ENCODE results near the gene IMP3.
A peak's percentile ranks its signal among the peaks of the same experiment; 100 is the strongest.
"Not testable (repeated sequence)": the region's sequence is repeated elsewhere in the genome, so short reads cannot be mapped to it uniquely, and the experiment has no call there.

The IMP3 gene

GRCh38 chr15:75686212-75686642, 46.2 kb upstream of the IMP3 start:
- H3K27ac ChIP-seq; H3K36me3 ChIP-seq (ENCODE audit: control insufficient read depth, insufficient read depth, low read length): not testable (repeated sequence)
- TF ChIP-seq CTCF (IDR thresholded peaks at IDR 0.05): peak; percentile 47

GRCh38 chr15:75685195-75685594, 45.2 kb upstream of the IMP3 start:
- no peaks in the 10 kb centered on the region for H3K4me1 ChIP-seq
- no peaks in the 10 kb centered on the region for H3K9me3 ChIP-seq (ENCODE audit: control insufficient read depth, low read length)
- H3K4me2 ChIP-seq (ENCODE audit: low read length): no peak overlapping the region
- no peak overlapping the region for H2AFZ ChIP-seq
- no peaks in the 10 kb centered on the region for H3K79me2 ChIP-seq
- H3K9ac ChIP-seq: no peak overlapping the region
- no peak for TF ChIP-seq CTCF (IDR thresholded peaks at IDR 0.05)
- H3K27me3 ChIP-seq (ENCODE audit: control insufficient read depth, insufficient read depth, low read length): no peaks in the 10 kb centered on the region
- no peaks in the 10 kb centered on the region for H3K36me3 ChIP-seq (ENCODE audit: control insufficient read depth, insufficient read depth, low read length)
- no peak overlapping the region for H3K27ac ChIP-seq
- no peak overlapping the region for H3K4me3 ChIP-seq (ENCODE audit: low read depth, low read length)

More at GRCh38 chr15:75686212-75686642, 46.2 kb upstream of the IMP3 start:
- not testable (repeated sequence) for H3K4me2 ChIP-seq (ENCODE audit: low read length); H3K4me3 ChIP-seq (ENCODE audit: low read depth, low read length); H2AFZ ChIP-seq; H3K9me3 ChIP-seq (ENCODE audit: control insufficient read depth, low read length); H3K9ac ChIP-seq; H3K4me1 ChIP-seq; H3K79me2 ChIP-seq; H3K27me3 ChIP-seq (ENCODE audit: control insufficient read depth, insufficient read depth, low read length)

- Histone ChIP-seq H3K27ac (no peak overlapping the region), H3K36me3 (ENCODE audit: control insufficient read depth, insufficient read depth, low read length) (no peaks in the 10 kb centered on the region), H3K4me3 (ENCODE audit: low read depth, low read length) (no peak overlapping the region), H3K27me3 (ENCODE audit: control insufficient read depth, insufficient read depth, low read length) (no peaks in the 10 kb centered on the region), H2AFZ (no peak overlapping the region), H3K79me2 (no peaks in the 10 kb centered on the region), H3K9ac (no peak overlapping the region), H3K9me3 (ENCODE audit: control insufficient read depth, low read length) (no peaks in the 10 kb centered on the region), H3K4me2 (ENCODE audit: low read length) (no peak overlapping the region), H3K4me1 (no peaks in the 10 kb centered on the region)
- TF ChIP-seq CTCF (IDR thresholded peaks at IDR 0.05): no peak
These were observed 44.6 kb upstream of the IMP3 start for GRCh38 chr15:75684648-75685047.

- not testable (repeated sequence) for H3K27me3 ChIP-seq (ENCODE audit: control insufficient read depth, insufficient read depth, low read length); H3K27ac ChIP-seq; H2AFZ ChIP-seq; H3K36me3 ChIP-seq (ENCODE audit: control insufficient read depth, insufficient read depth, low read length); H3K4me2 ChIP-seq (ENCODE audit: low read length); H3K9me3 ChIP-seq (ENCODE audit: control insufficient read depth, low read length); H3K9ac ChIP-seq; H3K4me1 ChIP-seq; H3K4me3 ChIP-seq (ENCODE audit: low read depth, low read length); H3K79me2 ChIP-seq
- TF ChIP-seq CTCF (IDR thresholded peaks at IDR 0.05): peak; percentile 61
These were observed 43.8 kb upstream of the IMP3 start for GRCh38 chr15:75683646-75684312.

All from parathyroid adenoma (tissue), 2 donors.